Measurements from ENCODE around the gene MRTO4.

DNA sequence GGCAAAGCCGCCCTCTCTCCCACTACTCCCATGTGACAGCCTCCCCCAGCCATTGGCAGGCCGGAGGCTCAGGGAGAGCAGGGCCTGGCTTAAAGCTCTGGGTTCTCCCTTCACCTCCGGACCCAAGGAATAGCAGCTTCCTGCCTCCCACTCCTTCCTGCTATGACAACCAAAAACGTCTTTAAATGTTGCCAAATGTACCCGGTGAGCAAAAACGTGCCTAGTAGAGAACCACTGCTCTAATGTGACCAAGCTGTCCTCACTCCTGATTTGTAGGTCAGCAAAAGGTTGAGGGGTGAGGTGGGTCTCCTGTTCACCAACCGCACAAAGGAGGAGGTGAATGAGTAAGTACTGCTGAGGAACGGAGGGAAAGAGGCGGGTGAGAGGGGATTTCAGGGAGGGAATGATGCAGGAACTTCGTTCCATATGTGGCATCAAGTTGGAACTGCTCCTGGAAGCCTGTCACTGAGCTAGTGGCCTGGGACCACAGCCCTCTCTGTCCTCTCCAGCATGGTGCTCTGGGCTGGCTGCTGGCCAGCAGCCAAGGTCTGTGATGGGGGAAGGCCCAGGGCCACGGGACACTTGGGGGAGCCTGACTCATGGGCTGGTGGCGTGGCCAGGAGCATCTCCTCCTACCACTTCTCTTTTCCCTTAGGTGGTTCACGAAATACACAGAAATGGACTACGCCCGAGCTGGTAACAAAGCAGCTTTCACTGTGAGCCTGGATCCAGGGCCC, 5.7 kb downstream of the MRTO4 start:
- TF ChIP-seq EZH2 (IDR thresholded peaks at IDR 0.05; ENCODE audit: insufficient read depth, poor library complexity, severe bottlenecking) = no peak
- no peak for TF ChIP-seq EZH2phosphoT487 (IDR thresholded peaks at IDR 0.05; ENCODE audit: insufficient read depth, low read depth)

Data from GM23248 (cell line).